ENCODE results near the gene GMDS. TPM values are rescaled to one million over a fixed set of nuclear protein-coding genes. Genes with fewer than 3 reads are reported as not detected.

Gene GMDS
- total and polyA plus RNA-seq, 2 experiments from 2014 or later = 30.1 to 36.5 TPM

DNA sequence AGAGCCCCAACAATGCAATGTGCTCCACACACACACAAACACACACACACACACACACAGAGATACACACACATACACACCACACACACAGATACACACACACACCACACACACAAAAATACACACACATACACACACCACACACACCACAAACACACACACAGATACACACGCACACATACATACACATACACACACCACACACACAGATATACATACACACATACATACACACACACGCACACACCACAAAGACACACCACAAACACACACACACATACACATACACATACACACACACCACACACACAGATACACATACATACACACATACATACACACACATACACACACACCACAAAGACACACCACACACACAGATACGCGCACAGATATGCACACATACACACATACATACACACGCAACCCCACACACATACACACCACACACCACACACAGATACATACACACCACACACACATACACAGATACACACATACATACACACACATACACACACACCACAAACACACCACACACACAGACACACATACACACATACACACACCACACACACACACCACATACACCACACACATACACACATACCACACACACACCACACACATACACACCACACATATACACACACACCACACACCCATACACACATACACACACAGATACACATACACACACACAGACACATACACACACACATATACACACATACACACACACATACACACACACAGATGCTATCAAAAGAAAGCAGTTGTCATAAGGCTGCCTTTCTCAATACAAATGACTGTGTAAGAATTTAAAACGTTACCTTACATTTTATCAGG, 507.7 kb downstream of the GMDS start:
- Histone ChIP-seq H3K4me2 (no peak overlapping the region), H3K79me2 (replicated peaks; ENCODE audit: insufficient read depth) (no peaks in the 10 kb centered on the region), H3K4me3 (no peak overlapping the region), H3K27ac (ENCODE audit: low read depth) (no peak overlapping the region), H3K27me3 (ENCODE audit: insufficient read depth) (no peaks in the 10 kb centered on the region), H3K36me3 (ENCODE audit: insufficient read depth) (no peaks in the 10 kb centered on the region), H3K9me2 (ENCODE audit: insufficient read depth) (no peaks in the 10 kb centered on the region), H3F3A (replicated peaks; ENCODE audit: low read depth) (no peaks in the 10 kb centered on the region), H4K20me1 (replicated peaks; ENCODE audit: insufficient read depth) (no peaks in the 10 kb centered on the region), H3K4me1 (ENCODE audit: insufficient read depth) (no peaks in the 10 kb centered on the region), H2AFZ (no peak overlapping the region)
- no peak overlapping the region for H3K27ac Mint-ChIP-seq
- H3K9me3 Mint-ChIP-seq = no peaks in the 10 kb centered on the region
- no peaks in the 10 kb centered on the region for H3K27me3 Mint-ChIP-seq (ENCODE audit: insufficient read depth, low read depth, poor library complexity)
- ATAC-seq = no peak
- DNase-seq (ENCODE audit: low spot score) = no peak
- H3K4me1 Mint-ChIP-seq = peaks cover 2% of the 10 kb centered on the region; the same call in 2 of the 3 replicates
- no peaks in the 10 kb centered on the region for H3K36me3 Mint-ChIP-seq (ENCODE audit: low read depth)
- TF ChIP-seq NANOG (IDR thresholded peaks at IDR 0.05; ENCODE audit: borderline replicate concordance) (no peak), JUNB (IDR thresholded peaks at IDR 0.05; ENCODE audit: unreplicated experiment) (no peak), EZH2phosphoT487 (IDR thresholded peaks at IDR 0.05; ENCODE audit: unreplicated experiment) (no peak), STAT1 (IDR thresholded peaks at IDR 0.05; ENCODE audit: unreplicated experiment) (no peak), EZH2 (IDR thresholded peaks at IDR 0.05; ENCODE audit: low read depth, unreplicated experiment) (no peak)
- TF ChIP-seq, protein P1, sequence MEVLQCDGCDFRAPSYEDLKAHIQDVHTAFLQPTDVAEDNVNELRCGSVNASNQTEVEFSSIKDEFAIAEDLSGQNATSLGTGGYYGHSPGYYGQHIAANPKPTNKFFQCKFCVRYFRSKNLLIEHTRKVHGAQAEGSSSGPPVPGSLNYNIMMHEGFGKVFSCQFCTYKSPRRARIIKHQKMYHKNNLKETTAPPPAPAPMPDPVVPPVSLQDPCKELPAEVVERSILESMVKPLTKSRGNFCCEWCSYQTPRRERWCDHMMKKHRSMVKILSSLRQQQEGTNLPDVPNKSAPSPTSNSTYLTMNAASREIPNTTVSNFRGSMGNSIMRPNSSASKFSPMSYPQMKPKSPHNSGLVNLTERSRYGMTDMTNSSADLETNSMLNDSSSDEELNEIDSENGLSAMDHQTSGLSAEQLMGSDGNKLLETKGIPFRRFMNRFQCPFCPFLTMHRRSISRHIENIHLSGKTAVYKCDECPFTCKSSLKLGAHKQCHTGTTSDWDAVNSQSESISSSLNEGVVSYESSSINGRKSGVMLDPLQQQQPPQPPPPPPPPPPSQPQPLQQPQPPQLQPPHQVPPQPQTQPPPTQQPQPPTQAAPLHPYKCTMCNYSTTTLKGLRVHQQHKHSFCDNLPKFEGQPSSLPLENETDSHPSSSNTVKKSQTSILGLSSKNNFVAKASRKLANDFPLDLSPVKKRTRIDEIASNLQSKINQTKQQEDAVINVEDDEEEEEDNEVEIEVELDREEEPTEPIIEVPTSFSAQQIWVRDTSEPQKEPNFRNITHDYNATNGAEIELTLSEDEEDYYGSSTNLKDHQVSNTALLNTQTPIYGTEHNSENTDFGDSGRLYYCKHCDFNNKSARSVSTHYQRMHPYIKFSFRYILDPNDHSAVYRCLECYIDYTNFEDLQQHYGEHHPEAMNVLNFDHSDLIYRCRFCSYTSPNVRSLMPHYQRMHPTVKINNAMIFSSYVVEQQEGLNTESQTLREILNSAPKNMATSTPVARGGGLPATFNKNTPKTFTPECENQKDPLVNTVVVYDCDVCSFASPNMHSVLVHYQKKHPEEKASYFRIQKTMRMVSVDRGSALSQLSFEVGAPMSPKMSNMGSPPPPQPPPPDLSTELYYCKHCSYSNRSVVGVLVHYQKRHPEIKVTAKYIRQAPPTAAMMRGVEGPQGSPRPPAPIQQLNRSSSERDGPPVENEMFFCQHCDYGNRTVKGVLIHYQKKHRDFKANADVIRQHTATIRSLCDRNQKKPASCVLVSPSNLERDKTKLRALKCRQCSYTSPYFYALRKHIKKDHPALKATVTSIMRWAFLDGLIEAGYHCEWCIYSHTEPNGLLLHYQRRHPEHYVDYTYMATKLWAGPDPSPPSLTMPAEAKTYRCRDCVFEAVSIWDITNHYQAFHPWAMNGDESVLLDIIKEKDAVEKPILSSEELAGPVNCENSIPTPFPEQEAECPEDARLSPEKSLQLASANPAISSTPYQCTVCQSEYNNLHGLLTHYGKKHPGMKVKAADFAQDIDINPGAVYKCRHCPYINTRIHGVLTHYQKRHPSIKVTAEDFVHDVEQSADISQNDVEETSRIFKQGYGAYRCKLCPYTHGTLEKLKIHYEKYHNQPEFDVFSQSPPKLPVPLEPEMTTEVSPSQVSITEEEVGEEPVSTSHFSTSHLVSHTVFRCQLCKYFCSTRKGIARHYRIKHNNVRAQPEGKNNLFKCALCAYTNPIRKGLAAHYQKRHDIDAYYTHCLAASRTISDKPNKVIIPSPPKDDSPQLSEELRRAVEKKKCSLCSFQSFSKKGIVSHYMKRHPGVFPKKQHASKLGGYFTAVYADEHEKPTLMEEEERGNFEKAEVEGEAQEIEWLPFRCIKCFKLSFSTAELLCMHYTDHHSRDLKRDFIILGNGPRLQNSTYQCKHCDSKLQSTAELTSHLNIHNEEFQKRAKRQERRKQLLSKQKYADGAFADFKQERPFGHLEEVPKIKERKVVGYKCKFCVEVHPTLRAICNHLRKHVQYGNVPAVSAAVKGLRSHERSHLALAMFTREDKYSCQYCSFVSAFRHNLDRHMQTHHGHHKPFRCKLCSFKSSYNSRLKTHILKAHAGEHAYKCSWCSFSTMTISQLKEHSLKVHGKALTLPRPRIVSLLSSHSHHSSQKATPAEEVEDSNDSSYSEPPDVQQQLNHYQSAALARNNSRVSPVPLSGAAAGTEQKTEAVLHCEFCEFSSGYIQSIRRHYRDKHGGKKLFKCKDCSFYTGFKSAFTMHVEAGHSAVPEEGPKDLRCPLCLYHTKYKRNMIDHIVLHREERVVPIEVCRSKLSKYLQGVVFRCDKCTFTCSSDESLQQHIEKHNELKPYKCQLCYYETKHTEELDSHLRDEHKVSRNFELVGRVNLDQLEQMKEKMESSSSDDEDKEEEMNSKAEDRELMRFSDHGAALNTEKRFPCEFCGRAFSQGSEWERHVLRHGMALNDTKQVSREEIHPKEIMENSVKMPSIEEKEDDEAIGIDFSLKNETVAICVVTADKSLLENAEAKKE (CRISPR knock-in tag; IDR thresholded peaks at IDR 0.05) = no peak
- TF ChIP-seq, protein P2, sequence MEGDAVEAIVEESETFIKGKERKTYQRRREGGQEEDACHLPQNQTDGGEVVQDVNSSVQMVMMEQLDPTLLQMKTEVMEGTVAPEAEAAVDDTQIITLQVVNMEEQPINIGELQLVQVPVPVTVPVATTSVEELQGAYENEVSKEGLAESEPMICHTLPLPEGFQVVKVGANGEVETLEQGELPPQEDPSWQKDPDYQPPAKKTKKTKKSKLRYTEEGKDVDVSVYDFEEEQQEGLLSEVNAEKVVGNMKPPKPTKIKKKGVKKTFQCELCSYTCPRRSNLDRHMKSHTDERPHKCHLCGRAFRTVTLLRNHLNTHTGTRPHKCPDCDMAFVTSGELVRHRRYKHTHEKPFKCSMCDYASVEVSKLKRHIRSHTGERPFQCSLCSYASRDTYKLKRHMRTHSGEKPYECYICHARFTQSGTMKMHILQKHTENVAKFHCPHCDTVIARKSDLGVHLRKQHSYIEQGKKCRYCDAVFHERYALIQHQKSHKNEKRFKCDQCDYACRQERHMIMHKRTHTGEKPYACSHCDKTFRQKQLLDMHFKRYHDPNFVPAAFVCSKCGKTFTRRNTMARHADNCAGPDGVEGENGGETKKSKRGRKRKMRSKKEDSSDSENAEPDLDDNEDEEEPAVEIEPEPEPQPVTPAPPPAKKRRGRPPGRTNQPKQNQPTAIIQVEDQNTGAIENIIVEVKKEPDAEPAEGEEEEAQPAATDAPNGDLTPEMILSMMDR (conservative IDR thresholded peaks at IDR 0.05; ENCODE audit: low read depth in 2 of 2) = no peak
- TF ChIP-seq, protein P3, sequence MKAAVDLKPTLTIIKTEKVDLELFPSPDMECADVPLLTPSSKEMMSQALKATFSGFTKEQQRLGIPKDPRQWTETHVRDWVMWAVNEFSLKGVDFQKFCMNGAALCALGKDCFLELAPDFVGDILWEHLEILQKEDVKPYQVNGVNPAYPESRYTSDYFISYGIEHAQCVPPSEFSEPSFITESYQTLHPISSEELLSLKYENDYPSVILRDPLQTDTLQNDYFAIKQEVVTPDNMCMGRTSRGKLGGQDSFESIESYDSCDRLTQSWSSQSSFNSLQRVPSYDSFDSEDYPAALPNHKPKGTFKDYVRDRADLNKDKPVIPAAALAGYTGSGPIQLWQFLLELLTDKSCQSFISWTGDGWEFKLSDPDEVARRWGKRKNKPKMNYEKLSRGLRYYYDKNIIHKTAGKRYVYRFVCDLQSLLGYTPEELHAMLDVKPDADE (IDR thresholded peaks at IDR 0.05) = no peak
- no peak overlapping the region for H3K4me3 Mint-ChIP-seq
